H1 (cell line): ENCODE results near the gene ANKRD11. TPM values are rescaled to one million over a fixed set of nuclear protein-coding genes. Genes with fewer than 3 reads are reported as not detected.

Source experiments
- ATF2 ChIP-seq: IDR thresholded peaks from 2 replicates; pipeline ENCODE4 v1.6.1; 2012; ENCODE audit warnings: low read length, inconsistent platforms
- RXRA ChIP-seq: IDR thresholded peaks from 2 replicates; pipeline ENCODE4 v1.6.1; 2011; ENCODE audit warnings: low read depth, mild to moderate bottlenecking, low read length, moderate library complexity; ENCODE audit not compliant: insufficient read depth
- SRF ChIP-seq: IDR thresholded peaks from 2 replicates; pipeline ENCODE4 v1.6.1; 2011; ENCODE audit warnings: mild to moderate bottlenecking, low read depth, low read length, moderate library complexity
- polyA plus RNA-seq, 7 experiments: library from polyadenylated mRNA; depleted of rRNA in 3 of 7; stranded (reverse) in 5 of 7; unstranded in 2 of 7; fragments of >200 nt in 5 of 7; fragments of 200-250 nt in 2 of 7; gene quantifications; 1 replicate in 5 of 7; 2 replicates in 1 of 7; 4 replicates in 1 of 7; pipeline versions ENCODE4 v1.2.1 to v1.2.3, GENCODE V29; 2011 to 2013; ENCODE audit warnings: missing spikeins in 2 of 7, mixed read lengths in 2 of 7
- total RNA-seq: library from RNA; stranded (reverse); fragmentation: NEBNext Ultra II Directional; extraction: Animal tissue kit (Norgen Biotek cat#: 25700); gene quantifications from 2 replicates; pipeline ENCODE4 v1.2.1, GENCODE V29; 2021

ANKRD11 gene
- total and polyA plus RNA-seq, 2 of the 8 experiments (the other 6 are each of a cell fraction or from before 2014, with no cell fraction given) = 46.5 to 142 TPM

GRCh38 chr16:89278441-89279240 is 211.7 kb downstream of the ANKRD11 start (continued):
- TF ChIP-seq ATF2 = no peak
- no peak for TF ChIP-seq SRF
- TF ChIP-seq RXRA = no peak
